GM12875 (cell line): ENCODE measurements around the gene CCDC194.

ENCODE experiments used
- H3K4me3 ChIP-seq: one replicate; pipeline ENCODE4 v1.5.1; 2011; ENCODE audit warnings: low read depth, low read length, control low read depth
- TF ChIP-seq, protein P1 (sequence below): IDR thresholded peaks from 2 replicates; pipeline ENCODE4 v1.5.1; 2011; ENCODE audit warnings: low read depth, mild to moderate bottlenecking, control low read depth, inconsistent platforms, low read length, moderate library complexity, borderline replicate concordance; ENCODE audit not compliant: insufficient read depth

Gene CCDC194

DNA sequence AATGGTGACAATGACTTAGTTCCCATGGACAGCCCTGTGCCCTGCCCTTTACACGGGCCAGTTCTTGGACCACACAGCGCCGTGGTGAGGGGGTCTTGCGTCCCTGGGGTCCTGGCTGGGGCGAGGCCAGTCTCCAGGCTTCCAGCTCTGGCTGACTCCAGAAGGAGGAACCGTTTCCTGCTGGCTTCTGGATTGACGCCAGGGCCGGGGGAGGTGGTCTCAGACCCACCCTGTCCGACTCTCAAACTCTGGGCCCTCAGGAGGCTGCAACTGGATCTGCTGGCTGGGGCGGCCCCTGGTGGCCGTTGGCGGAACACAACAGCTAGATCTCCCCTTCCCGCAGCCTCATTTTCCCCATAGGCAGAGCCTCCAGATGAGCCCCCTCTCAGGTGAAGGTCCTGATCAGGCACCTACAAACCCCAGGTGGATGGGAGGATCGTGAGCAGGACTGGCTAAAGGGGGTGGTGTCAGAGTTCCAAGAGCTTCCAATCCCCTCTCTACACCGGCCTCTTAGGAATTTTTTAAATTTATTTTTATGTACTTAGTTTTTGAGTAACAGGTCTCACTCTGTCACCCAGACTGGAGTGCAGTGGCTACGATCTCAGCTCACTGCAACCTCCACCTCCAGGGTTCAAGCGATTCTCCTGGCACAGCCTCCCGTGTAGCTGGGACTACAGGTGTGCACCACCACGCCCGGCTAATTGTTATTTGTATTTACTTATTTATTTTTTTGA, 8.0 kb downstream of the CCDC194 start:
- H3K4me3 ChIP-seq, result no peak overlapping the region
- TF ChIP-seq, protein P1, sequence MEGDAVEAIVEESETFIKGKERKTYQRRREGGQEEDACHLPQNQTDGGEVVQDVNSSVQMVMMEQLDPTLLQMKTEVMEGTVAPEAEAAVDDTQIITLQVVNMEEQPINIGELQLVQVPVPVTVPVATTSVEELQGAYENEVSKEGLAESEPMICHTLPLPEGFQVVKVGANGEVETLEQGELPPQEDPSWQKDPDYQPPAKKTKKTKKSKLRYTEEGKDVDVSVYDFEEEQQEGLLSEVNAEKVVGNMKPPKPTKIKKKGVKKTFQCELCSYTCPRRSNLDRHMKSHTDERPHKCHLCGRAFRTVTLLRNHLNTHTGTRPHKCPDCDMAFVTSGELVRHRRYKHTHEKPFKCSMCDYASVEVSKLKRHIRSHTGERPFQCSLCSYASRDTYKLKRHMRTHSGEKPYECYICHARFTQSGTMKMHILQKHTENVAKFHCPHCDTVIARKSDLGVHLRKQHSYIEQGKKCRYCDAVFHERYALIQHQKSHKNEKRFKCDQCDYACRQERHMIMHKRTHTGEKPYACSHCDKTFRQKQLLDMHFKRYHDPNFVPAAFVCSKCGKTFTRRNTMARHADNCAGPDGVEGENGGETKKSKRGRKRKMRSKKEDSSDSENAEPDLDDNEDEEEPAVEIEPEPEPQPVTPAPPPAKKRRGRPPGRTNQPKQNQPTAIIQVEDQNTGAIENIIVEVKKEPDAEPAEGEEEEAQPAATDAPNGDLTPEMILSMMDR, result peak; percentile 96

DNA sequence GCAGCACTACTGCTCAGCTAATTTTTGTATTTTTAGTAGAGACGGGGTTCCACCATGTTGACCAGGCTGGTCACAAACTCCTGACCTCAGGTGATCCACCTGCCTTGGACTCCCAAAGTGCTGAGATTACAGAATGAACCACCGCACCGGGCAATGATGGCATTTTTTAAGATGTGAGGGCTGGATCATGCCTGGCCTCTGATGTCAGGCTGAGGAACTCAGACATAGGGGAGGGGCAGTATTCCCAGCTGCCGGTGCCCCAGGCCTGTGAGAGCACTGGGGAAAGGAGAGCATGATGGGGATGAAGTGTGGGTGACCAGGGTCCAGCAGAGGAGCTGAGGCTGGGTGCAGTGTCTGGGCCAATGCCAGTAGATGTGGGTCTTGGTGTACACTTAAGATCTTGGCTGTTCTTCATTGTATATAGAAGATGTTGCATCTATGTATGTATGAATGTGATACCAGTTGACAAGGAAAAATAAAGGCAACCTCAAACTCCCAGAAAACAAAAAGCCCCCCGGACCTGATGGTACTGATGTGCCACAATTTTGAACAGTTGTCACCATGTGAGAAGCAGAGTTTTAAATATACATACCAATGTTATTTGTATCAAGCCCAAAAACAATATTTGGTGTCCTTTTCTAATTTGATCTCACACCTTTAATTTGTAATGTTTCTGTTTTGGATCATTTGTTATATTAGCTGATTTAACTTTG, 13.4 kb downstream of the CCDC194 start:
- H3K4me3 ChIP-seq, result no peak overlapping the region
- TF ChIP-seq, protein P1, result no peak

DNA sequence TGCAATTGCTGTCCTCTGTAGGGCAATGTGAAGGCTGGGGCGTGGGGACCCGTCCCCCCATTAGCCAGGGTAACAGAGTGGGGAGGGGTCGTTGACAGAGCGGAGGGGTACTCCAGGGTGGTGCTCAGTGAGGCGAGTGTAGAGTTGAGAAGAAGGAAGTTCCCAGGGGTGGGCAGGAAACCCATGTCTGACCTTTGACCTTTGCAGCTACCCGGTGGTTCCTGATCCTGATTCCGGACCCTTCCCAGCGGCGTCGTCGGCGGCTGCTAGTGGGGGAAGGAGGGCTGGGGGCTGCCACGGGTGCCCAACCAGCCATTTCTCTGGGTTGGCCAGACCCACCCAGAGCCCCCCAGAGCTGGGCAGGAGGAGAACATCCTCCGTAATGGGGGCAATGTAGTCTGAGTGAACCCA, 14.8 kb downstream of the CCDC194 start:
- TF ChIP-seq, protein P1, result no peak
- H3K4me3 ChIP-seq, result no peak overlapping the region

DNA sequence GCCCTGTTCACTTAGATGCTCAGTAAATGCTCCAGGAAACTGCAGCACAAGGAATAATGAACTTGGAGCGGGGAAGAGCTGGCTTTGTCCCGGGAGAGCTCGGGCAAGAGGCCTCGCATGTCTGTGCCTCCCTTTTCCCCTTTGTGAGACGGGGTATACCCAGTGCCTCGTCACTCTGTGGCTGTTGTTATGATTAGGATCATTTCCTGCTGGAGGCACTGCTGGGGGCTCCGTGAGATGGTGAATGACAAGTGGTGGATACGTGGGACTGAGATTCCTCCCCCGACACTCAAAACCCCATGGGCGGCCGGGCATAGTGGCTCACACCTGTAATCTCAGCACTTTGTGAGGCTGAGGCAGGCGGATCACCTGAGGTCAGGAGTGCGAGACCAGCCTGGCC, 15.7 kb downstream of the CCDC194 start:
- H3K4me3 ChIP-seq, result no peak overlapping the region
- TF ChIP-seq, protein P1, result no peak

DNA sequence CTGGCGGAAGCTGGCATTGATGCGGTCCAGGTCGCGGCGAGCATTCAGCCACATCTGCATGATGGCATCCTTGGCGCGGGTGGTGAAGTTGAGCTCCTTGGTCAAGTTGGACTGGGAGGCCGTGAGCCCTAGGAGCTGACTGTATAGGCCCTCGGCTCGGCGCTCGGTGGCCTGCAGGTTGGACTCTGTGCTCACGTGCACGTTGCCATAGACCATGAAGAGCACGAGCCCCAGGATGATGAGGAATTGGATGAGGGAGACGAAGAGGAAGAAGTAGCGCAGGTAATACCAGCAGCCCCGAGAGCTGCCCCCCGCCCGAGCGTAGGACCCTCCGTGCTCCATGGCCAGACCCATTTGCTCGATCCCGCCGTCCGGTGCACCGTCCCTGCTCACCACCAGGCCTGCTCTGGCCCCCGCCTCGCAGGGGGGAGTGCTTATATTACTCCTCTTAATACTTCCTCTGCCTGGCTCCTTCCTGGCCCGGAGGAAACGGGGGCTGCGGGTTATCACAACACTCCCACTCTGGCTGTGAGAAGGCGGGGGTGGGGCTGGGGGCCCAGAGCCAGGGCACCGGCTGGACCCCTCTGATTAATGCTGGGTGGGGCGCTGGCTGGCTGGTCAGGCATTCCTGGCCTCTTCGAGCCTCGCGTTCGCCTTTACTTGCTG, 16.9 kb downstream of the CCDC194 start, which contains the start of gene PLVAP:
PLVAP (minus strand) TSS at position 408 of the 666 bp plus-strand sequence; CDS start at position 354, 54 bp downstream.
- TF ChIP-seq, protein P1, result no peak
- no peak within 1 kb of the TSS for H3K4me3 ChIP-seq

DNA sequence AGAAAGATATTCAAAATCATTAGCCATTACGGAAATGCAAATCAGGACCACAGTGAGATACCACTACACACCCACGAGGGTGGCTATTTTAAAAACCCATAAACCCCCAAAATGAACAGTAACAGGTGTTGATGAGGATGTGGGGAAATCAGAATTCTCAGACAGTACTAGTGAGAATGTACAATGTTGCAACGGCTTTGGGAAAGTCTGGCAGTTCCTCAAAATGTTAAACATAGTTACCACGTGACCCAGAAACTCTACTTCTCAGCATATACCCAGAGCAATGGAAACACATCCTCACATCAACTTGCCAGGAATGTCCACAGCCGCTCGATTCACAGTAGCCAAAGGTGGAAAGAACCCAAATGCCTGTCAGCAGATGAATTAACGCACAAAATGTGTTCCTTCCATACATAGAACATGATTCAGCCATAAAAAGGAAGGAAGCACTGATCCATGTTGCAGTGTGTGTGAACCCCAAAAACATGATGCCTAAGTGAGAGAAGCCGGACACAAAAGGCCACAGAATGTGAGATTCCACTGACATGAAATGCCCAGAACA, 23.9 kb downstream of the CCDC194 start:
- TF ChIP-seq, protein P1, result no peak
- peak overlapping the region; percentile 11 for H3K4me3 ChIP-seq
